HG02759 (cell line): ENCODE results near the gene ELOVL6.
A peak's percentile ranks its signal among the peaks of the same experiment; 100 is the strongest.
"Not testable (repeated sequence)": the region's sequence is repeated elsewhere in the genome, so short reads cannot be mapped to it uniquely, and the experiment has no call there.

Experiments
- ATAC-seq: cut with Tn5 transposase; IDR thresholded peaks from one replicate; pipeline ENCODE4 v1.9.1; 2021; ENCODE audit warnings: mild to moderate bottlenecking, moderate library complexity; ENCODE audit not compliant: unreplicated experiment

The ELOVL6 gene

GRCh38 chr4:110042545-110043517 lies 155.6 kb downstream of the ELOVL6 start:
- no peak for ATAC-seq

GRCh38 chr4:110041735-110042134 lies 156.7 kb downstream of the ELOVL6 start:
- no peak for ATAC-seq

- ATAC-seq = not testable (repeated sequence)
Observed at GRCh38 chr4:110039164-110039563, 159.3 kb downstream of the ELOVL6 start.

- ATAC-seq = peak; percentile 98
Observed at GRCh38 chr4:110034026-110034393, 164.4 kb downstream of the ELOVL6 start.

GRCh38 chr4:110033355-110034025 lies 164.9 kb downstream of the ELOVL6 start:
- ATAC-seq = no peak

GRCh38 chr4:110032603-110033002 lies 165.8 kb downstream of the ELOVL6 start:
- no peak for ATAC-seq

GRCh38 chr4:110025718-110026117 lies 172.7 kb downstream of the ELOVL6 start:
- no peak for ATAC-seq

GRCh38 chr4:110025056-110025455 lies 173.4 kb downstream of the ELOVL6 start:
- ATAC-seq = no peak

GRCh38 chr4:110022457-110022856 lies 176.0 kb downstream of the ELOVL6 start:
- ATAC-seq = no peak

GRCh38 chr4:110020646-110021443 lies 177.6 kb downstream of the ELOVL6 start:
- no peak for ATAC-seq

GRCh38 chr4:110020139-110020538 lies 178.3 kb downstream of the ELOVL6 start:
- ATAC-seq = no peak

GRCh38 chr4:110019153-110019552 lies 179.3 kb downstream of the ELOVL6 start:
- no peak for ATAC-seq

- no peak for ATAC-seq
Observed at GRCh38 chr4:110014233-110014632, 184.2 kb downstream of the ELOVL6 start.

- no peak for ATAC-seq
Observed at GRCh38 chr4:110012917-110013316, 185.5 kb downstream of the ELOVL6 start.

GRCh38 chr4:110010797-110011196 lies 187.6 kb downstream of the ELOVL6 start:
- no peak for ATAC-seq

GRCh38 chr4:110009550-110009949 lies 188.9 kb downstream of the ELOVL6 start:
- no peak for ATAC-seq

- ATAC-seq = no peak
Observed at GRCh38 chr4:110008540-110008939, 189.9 kb downstream of the ELOVL6 start.

GRCh38 chr4:110007217-110007616 lies 191.2 kb downstream of the ELOVL6 start:
- ATAC-seq = no peak

- peak; percentile 75 for ATAC-seq
Observed at GRCh38 chr4:110005461-110006056, 192.9 kb downstream of the ELOVL6 start.

- no peak for ATAC-seq
Observed at GRCh38 chr4:110004556-110004955, 193.9 kb downstream of the ELOVL6 start.
